ENCODE data around the gene EFHC1. TPM values are rescaled to one million over a fixed set of nuclear protein-coding genes. Genes with fewer than 3 reads are reported as not detected.

The EFHC1 gene
- total RNA-seq, 4 donors from 2014 or later = 30.6 to 45.6 (median 37.7) TPM

DNA sequence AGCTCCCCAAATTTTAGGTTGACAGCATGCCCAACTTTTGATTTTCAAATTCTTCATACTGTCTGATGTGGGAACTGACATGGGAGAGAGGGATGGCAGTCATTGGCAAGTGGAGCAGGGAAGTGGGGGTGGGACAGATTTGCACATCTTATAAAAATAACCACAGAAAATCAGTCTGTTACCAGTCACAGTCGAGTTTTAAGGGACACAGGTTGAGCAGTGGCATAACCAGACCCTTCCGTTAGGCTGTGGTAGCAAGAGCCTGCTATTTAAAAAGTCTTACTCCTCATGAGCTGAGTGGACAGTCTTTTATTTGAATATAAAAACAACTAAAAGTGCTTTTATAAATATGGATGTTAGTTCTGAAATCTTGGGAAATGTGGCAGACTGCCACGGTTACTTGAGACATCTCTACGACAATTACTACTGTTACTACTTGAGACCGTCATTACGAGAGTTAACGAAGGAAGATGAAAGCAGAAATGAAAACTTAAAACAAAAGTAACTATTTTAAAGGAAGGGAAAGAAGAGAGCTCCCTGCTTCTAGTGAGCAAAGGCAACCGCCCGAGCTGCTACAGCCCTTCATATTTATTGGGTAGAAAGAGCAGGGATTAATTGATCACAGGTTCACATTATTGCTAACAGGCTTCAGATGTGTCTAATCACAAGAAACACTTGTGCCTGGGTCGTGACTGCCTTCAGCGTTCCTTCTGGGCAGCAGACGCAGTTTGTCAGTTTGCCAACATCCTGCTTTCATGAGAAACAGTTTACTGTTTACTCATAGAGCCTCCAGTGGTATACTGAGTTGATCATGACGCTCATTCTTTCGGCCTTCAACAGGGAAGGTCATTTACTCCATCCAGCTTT lies 71.3 kb downstream of the EFHC1 start:
- WGBS, 2 donors = 42 to 55% methylated on average over 14 of the region's 14 CpGs
- Histone ChIP-seq H3K4me1 (peaks cover 0 to 3% (median 0%) of the 10 kb centered on the region in 4 donors), H3K4me3 (peak overlapping the region in 2 of 4 donors; percentile 9 to 19), H3K27me3 (no peaks in the 10 kb centered on the region), H3K9me3 (no peaks in the 10 kb centered on the region), H3K27ac (peak overlapping the region in 3 of 4 donors; percentile 3 to 68 (median 62)), H3K36me3 (peaks cover 0 to 13% (median 0%) of the 10 kb centered on the region in 3 donors)
- DNase-seq (ENCODE audit: low spot score in 2 of 2) = no peak
- TF ChIP-seq, protein P1, sequence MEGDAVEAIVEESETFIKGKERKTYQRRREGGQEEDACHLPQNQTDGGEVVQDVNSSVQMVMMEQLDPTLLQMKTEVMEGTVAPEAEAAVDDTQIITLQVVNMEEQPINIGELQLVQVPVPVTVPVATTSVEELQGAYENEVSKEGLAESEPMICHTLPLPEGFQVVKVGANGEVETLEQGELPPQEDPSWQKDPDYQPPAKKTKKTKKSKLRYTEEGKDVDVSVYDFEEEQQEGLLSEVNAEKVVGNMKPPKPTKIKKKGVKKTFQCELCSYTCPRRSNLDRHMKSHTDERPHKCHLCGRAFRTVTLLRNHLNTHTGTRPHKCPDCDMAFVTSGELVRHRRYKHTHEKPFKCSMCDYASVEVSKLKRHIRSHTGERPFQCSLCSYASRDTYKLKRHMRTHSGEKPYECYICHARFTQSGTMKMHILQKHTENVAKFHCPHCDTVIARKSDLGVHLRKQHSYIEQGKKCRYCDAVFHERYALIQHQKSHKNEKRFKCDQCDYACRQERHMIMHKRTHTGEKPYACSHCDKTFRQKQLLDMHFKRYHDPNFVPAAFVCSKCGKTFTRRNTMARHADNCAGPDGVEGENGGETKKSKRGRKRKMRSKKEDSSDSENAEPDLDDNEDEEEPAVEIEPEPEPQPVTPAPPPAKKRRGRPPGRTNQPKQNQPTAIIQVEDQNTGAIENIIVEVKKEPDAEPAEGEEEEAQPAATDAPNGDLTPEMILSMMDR (IDR thresholded peaks at IDR 0.05) = no peak
- TF ChIP-seq EP300 (IDR thresholded peaks at IDR 0.05) = no peak
- TF ChIP-seq POLR2A (IDR thresholded peaks at IDR 0.05) = no peak

DNA sequence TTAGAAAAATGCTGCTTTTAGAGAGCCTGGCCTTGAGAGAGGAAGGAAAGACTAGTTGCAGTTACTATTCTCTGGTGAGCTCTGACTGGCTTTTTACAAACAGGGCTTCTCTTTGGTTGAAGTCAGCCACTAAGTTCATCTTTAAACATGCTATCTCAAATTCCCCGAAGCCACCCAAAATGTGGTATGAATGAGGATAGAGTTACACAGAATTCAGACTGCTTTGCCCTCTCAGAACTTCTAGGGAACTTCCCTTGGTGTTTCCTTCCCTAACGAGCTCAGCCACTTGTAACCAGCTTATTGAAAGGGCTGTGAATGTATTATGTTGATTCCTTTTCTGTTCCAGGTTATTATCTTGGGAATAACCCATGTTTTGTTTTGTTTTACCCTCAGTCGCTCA lies 73.5 kb downstream of the EFHC1 start:
- TF ChIP-seq EP300 (IDR thresholded peaks at IDR 0.05) = no peak
- TF ChIP-seq, protein P1 (IDR thresholded peaks at IDR 0.05) = no peak
- TF ChIP-seq POLR2A (IDR thresholded peaks at IDR 0.05) = no peak
- Histone ChIP-seq H3K4me1 (peaks cover 0 to 4% (median 0%) of the 10 kb centered on the region in 4 donors), H3K27ac (no peak overlapping the region), H3K4me3 (no peak overlapping the region), H3K9me3 (no peaks in the 10 kb centered on the region), H3K27me3 (no peaks in the 10 kb centered on the region), H3K36me3 (peaks cover 0 to 13% (median 0%) of the 10 kb centered on the region in 3 donors)
- no peak for DNase-seq (ENCODE audit: low spot score in 2 of 2)
- WGBS, 2 donors = 47 to 64% methylated on average over 3 of the region's 3 CpGs

DNA sequence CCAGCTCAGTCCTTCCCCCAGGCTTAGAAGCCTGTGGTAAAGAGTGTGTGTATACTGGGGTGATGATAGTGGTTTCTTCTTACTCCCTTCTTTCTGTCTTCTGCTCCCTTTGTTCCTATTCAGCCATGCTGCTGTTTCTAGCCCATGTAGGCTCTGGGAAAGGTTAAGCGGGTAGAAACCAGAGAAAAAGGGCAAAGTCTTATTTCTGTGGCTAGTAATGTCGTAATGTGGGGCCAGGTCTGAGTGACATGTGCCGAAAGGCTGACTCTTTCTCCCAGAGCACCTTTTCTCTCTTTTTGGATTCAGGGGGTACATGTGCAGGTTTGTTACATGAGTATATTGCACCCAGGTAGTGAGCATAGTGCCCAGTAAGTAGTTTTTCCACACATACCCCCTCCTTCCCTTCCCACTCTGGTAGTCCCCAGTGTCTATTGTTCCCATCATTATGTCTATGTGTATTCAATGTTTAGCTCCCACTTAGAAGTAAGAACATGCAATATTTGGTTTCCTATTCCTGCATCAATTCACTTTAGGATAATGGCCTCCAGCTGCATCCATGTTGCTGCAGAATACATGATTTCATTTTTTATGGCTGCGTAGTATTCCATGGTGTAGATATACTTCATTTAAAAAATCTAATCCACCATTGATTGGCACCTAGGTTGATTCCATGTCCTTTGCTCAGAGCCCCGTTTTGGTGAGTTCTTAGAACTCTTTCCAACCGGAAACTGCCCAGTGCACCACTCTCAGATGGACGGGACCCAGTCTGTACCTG lies 74.3 kb downstream of the EFHC1 start:
- DNase-seq (ENCODE audit: low spot score in 2 of 2) = no peak
- WGBS, 2 donors = 93 to 98% methylated on average over 7 of the region's 7 CpGs
- Histone ChIP-seq H3K4me1 (peaks cover 0 to 12% (median 0%) of the 10 kb centered on the region in 4 donors), H3K4me3 (no peak overlapping the region), H3K36me3 (peaks cover 0 to 13% (median 0%) of the 10 kb centered on the region in 3 donors), H3K27ac (no peak overlapping the region), H3K9me3 (no peaks in the 10 kb centered on the region), H3K27me3 (no peaks in the 10 kb centered on the region)
- TF ChIP-seq POLR2A (IDR thresholded peaks at IDR 0.05) (no peak), EP300 (IDR thresholded peaks at IDR 0.05) (no peak)
- TF ChIP-seq, protein P1 (IDR thresholded peaks at IDR 0.05) = no peak

DNA sequence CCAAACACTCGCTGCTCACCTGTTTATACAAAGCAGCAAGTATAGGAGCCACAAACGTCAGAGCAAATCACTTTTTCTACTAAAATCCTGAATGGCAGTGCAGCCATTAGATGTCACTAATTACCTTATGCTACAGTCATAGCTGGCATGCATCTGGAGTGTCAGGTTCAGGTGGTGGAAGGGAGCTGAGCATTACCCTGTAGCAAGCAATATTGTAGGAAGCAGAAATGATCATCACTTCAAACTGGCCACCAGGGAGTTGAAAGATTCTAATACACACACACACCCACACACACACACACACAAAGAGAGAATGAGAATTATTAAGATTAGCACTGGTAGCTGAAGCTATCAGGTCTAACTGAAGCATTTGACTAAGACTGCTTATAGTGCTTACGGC lies 75.8 kb downstream of the EFHC1 start:
- DNase-seq (ENCODE audit: low spot score in 2 of 2) = no peak
- peaks cover 0 to 18% (median 0%) of the 10 kb centered on the region in 3 donors for H3K36me3 ChIP-seq
- no peaks in the 10 kb centered on the region for H3K9me3 ChIP-seq
- 66 to 72% methylated on average over 3 of the region's 3 CpGs for WGBS, 2 donors
- no peak overlapping the region for H3K27ac ChIP-seq
- H3K27me3 ChIP-seq = no peaks in the 10 kb centered on the region
- TF ChIP-seq, protein P1 (IDR thresholded peaks at IDR 0.05) = no peak
- TF ChIP-seq POLR2A (IDR thresholded peaks at IDR 0.05) (no peak), EP300 (IDR thresholded peaks at IDR 0.05) (no peak)
- peaks cover 0 to 12% (median 0%) of the 10 kb centered on the region in 4 donors for H3K4me1 ChIP-seq
- H3K4me3 ChIP-seq = no peak overlapping the region
